ENCODE data around the gene TBX4.

DNA sequence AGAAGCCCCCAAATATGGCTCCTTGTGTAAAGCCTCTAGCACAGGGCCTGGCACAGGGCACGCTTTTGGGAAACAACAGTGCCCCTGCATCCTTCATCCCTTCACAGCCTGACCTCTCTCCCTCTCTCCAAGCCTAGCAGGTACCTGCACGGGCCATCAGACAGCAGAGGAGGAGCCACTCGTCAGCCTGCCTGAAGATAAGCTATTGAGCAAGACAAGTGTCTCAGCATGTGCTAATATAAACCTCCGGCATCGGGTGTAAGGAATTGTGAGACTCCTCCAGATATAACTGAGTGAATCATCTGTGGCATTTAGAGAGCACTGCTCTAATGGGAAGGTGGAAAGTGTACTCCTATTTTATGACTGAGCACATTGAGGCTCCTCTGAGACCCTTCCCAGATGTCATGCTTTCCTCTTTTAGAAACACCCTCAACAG is 38.3 kb downstream of the TBX4 start:
- TF ChIP-seq, protein P1, sequence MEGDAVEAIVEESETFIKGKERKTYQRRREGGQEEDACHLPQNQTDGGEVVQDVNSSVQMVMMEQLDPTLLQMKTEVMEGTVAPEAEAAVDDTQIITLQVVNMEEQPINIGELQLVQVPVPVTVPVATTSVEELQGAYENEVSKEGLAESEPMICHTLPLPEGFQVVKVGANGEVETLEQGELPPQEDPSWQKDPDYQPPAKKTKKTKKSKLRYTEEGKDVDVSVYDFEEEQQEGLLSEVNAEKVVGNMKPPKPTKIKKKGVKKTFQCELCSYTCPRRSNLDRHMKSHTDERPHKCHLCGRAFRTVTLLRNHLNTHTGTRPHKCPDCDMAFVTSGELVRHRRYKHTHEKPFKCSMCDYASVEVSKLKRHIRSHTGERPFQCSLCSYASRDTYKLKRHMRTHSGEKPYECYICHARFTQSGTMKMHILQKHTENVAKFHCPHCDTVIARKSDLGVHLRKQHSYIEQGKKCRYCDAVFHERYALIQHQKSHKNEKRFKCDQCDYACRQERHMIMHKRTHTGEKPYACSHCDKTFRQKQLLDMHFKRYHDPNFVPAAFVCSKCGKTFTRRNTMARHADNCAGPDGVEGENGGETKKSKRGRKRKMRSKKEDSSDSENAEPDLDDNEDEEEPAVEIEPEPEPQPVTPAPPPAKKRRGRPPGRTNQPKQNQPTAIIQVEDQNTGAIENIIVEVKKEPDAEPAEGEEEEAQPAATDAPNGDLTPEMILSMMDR (IDR thresholded peaks at IDR 0.05), result no peak
- TF ChIP-seq EP300 (IDR thresholded peaks at IDR 0.05), result no peak
